Suprapubic skin (tissue), 3 donors: ENCODE measurements around the gene IDI1.

ENCODE experiments used
- EP300 ChIP-seq: sonication (generic); formaldehyde crosslinking; IDR thresholded peaks from one replicate; pipeline ENCODE4 v1.6.1; 2017; ENCODE audit warnings: antibody characterized with exemption
- POLR2A ChIP-seq, 2 donors: fragments of 450-650 bp; IDR thresholded peaks; one replicate each; pipeline ENCODE4 v1.6.1; 2017; ENCODE audit warnings: antibody characterized with exemption in 2 of 2, mild to moderate bottlenecking in 2 of 2, moderate library complexity in 2 of 2
- TF ChIP-seq, protein P1 (sequence below), 2 donors: fragments of 200-600 bp in 1 of 2; fragments of 450-650 bp in 1 of 2; sonication (generic) in 1 of 2; IDR thresholded peaks; one replicate each; pipeline ENCODE4 v1.5.1; 2016 to 2019; ENCODE audit warnings: antibody characterized with exemption in 2 of 2, mild to moderate bottlenecking in 1 of 2, moderate library complexity in 1 of 2

DNA sequence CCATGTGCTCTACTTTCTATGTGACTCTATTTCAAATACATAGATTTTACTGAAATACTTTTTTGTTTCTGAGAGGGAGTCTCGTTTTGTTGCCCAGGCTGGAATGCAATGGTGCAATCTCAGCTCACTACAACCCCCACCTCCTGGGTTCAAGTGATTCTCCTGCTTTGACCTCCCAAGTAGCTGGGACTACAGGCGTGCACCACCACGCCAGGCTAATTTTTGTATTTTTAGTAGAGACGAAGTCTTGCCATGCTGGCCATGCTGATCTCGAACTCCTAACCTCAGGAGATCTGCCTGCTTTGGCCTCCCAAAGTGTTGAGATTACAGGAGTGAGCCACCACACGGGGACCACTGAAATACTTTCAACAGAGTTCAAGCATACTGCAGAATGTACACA is 3.5 kb downstream of the IDI1 start:
- TF ChIP-seq, protein P1, sequence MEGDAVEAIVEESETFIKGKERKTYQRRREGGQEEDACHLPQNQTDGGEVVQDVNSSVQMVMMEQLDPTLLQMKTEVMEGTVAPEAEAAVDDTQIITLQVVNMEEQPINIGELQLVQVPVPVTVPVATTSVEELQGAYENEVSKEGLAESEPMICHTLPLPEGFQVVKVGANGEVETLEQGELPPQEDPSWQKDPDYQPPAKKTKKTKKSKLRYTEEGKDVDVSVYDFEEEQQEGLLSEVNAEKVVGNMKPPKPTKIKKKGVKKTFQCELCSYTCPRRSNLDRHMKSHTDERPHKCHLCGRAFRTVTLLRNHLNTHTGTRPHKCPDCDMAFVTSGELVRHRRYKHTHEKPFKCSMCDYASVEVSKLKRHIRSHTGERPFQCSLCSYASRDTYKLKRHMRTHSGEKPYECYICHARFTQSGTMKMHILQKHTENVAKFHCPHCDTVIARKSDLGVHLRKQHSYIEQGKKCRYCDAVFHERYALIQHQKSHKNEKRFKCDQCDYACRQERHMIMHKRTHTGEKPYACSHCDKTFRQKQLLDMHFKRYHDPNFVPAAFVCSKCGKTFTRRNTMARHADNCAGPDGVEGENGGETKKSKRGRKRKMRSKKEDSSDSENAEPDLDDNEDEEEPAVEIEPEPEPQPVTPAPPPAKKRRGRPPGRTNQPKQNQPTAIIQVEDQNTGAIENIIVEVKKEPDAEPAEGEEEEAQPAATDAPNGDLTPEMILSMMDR (IDR thresholded peaks at IDR 0.05), result no peak
- TF ChIP-seq POLR2A (IDR thresholded peaks at IDR 0.05), result no peak
- TF ChIP-seq EP300, result no peak
